ENCODE results near the gene GDF2. TPM values are rescaled to one million over a fixed set of nuclear protein-coding genes. Genes with fewer than 3 reads are reported as not detected.

GDF2 gene
- total and polyA plus RNA-seq, 10 of the 15 experiments (the other 5 are each of a cell fraction or from before 2014, with no cell fraction given): not detected

GRCh38 chr10:47369251-47369894 is 47.1 kb downstream of the GDF2 start:
- Histone ChIP-seq H3K9me3 (replicated peaks; ENCODE audit: control insufficient read depth, insufficient read depth, low read length) (no peaks in the 10 kb centered on the region), H3K9ac (ENCODE audit: control insufficient read depth, insufficient read depth, low read length) (no peak overlapping the region), H3K27ac (ENCODE audit: control insufficient read depth, insufficient read depth) (no peak overlapping the region), H4K20me1 (ENCODE audit: control insufficient read depth, insufficient read depth) (no peaks in the 10 kb centered on the region), H3K4me1 (ENCODE audit: control insufficient read depth, insufficient read depth, low read length) (no peaks in the 10 kb centered on the region), H3K36me3 (ENCODE audit: control insufficient read depth in 2 of 2, insufficient read depth in 2 of 2, low read length in 1 of 2) (no peaks in the 10 kb centered on the region), H3K79me2 (ENCODE audit: control insufficient read depth, insufficient read depth, low read length) (no peaks in the 10 kb centered on the region), H3K27me3 (replicated peaks in 1 of 2; ENCODE audit: control insufficient read depth in 2 of 2, insufficient read depth in 2 of 2, low read length in 1 of 2) (peaks cover 0 to 4% of the 10 kb centered on the region in 2 experiments; a peak in 2 of 4 replicates), H3K4me2 (ENCODE audit: control insufficient read depth, insufficient read depth) (no peak overlapping the region), H3K4me3 (no peak overlapping the region), H2AFZ (ENCODE audit: control insufficient read depth, low read depth, low read length) (no peak overlapping the region)
- POLR2A ChIA-PET: no interaction called here
- intact Hi-C loops (cut with micrococcal nuclease; ENCODE audit: unreplicated experiment): no loop called here
- SMC1A ChIA-PET (ENCODE audit: uncharacterized antibody, unreplicated experiment): no interaction called here
- ATAC-seq: no peak
- FAIRE-seq: no peak
- BruUV-seq (replicated peaks): no TSS peak
- DNase-seq (ENCODE audit: low read depth, low spot score): no peak
- CTCF ChIA-PET: no interaction called here
- RAD21 ChIA-PET (ENCODE audit: unreplicated experiment): no interaction called here
- no peak for TF ChIP-seq RAD21 (IDR thresholded peaks at IDR 0.05; ENCODE audit: insufficient read depth, low read depth, low read length)
- TF ChIP-seq SREBF2 (IDR thresholded peaks at IDR 0.05; ENCODE audit: low read length): no peak
- no peak for TF ChIP-seq POU2F2 (IDR thresholded peaks at IDR 0.05; ENCODE audit: borderline replicate concordance, low read depth, low read length)
- no peak for TF ChIP-seq KDM1A (IDR thresholded peaks at IDR 0.05; ENCODE audit: borderline replicate concordance)
- TF ChIP-seq, protein P1, sequence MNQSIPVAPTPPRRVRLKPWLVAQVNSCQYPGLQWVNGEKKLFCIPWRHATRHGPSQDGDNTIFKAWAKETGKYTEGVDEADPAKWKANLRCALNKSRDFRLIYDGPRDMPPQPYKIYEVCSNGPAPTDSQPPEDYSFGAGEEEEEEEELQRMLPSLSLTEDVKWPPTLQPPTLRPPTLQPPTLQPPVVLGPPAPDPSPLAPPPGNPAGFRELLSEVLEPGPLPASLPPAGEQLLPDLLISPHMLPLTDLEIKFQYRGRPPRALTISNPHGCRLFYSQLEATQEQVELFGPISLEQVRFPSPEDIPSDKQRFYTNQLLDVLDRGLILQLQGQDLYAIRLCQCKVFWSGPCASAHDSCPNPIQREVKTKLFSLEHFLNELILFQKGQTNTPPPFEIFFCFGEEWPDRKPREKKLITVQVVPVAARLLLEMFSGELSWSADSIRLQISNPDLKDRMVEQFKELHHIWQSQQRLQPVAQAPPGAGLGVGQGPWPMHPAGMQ (IDR thresholded peaks at IDR 0.05; ENCODE audit: borderline replicate concordance): no peak
- TF ChIP-seq DPF2 (IDR thresholded peaks at IDR 0.05): no peak
- TF ChIP-seq, protein P2, sequence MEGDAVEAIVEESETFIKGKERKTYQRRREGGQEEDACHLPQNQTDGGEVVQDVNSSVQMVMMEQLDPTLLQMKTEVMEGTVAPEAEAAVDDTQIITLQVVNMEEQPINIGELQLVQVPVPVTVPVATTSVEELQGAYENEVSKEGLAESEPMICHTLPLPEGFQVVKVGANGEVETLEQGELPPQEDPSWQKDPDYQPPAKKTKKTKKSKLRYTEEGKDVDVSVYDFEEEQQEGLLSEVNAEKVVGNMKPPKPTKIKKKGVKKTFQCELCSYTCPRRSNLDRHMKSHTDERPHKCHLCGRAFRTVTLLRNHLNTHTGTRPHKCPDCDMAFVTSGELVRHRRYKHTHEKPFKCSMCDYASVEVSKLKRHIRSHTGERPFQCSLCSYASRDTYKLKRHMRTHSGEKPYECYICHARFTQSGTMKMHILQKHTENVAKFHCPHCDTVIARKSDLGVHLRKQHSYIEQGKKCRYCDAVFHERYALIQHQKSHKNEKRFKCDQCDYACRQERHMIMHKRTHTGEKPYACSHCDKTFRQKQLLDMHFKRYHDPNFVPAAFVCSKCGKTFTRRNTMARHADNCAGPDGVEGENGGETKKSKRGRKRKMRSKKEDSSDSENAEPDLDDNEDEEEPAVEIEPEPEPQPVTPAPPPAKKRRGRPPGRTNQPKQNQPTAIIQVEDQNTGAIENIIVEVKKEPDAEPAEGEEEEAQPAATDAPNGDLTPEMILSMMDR (IDR thresholded peaks at IDR 0.05 in 2 of 3, conservative IDR thresholded peaks at IDR 0.05 in 1 of 3; ENCODE audit: control insufficient read depth in 2 of 3, extremely low read depth in 1 of 3, insufficient read depth in 1 of 3, low read depth in 3 of 3, low read length in 3 of 3): no peak
- in situ Hi-C loops (cut with MboI): no loop called here
- WGBS (ENCODE audit: insufficient coverage, insufficient replicate concordance, low lambda C conversion rate, missing lambda C conversion rate): 23% methylated on average over 9 of the region's 9 CpGs

Data from GM12878 (cell line).